Ovary (tissue), 9 donors: ENCODE measurements around the gene MACROH2A1. TPM values are rescaled to one million over a fixed set of nuclear protein-coding genes. Genes with fewer than 3 reads are reported as not detected.

Experiments used
- DNase-seq, 5 donors: peaks; one replicate each; pipeline ENCODE4 v3.0.0-alpha.2; 2019 to 2020
- H3K27ac ChIP-seq, 2 donors: fragments of 200-600 bp; one replicate each; pipeline versions ENCODE4 v1.5.1 to v1.8.0; 2019 to 2022
- H3K27me3 ChIP-seq: fragments of 200-600 bp; one replicate; pipeline ENCODE4 v1.8.0; 2022
- H3K36me3 ChIP-seq: fragments of 200-600 bp; sonication (generic); one replicate; pipeline ENCODE4 v1.5.1; 2019
- H3K4me1 ChIP-seq: one replicate; pipeline ENCODE4 v1.8.1; 2013; ENCODE audit warnings: mild to moderate bottlenecking, moderate library complexity; ENCODE audit not compliant: insufficient read depth
- H3K4me3 ChIP-seq: fragments of 200-600 bp; sonication (generic); one replicate; pipeline ENCODE4 v1.5.1; 2017
- H3K9me3 ChIP-seq, 2 donors: fragments of 200-600 bp in 1 of 2; sonication (generic) in 1 of 2; one replicate each; pipeline versions ENCODE4 v1.5.1 to v1.8.1; 2013 to 2019; ENCODE audit warnings: mild to moderate bottlenecking in 1 of 2, moderate library complexity in 1 of 2
- CTCF ChIP-seq, 3 donors: fragments of 450-650 bp in 2 of 3; fragments of 200-600 bp in 1 of 3; IDR thresholded peaks; one replicate each; pipeline versions ENCODE4 v1.5.1 to v1.8.0; 2016 to 2022; ENCODE audit warnings: antibody characterized with exemption in 3 of 3, mild to moderate bottlenecking in 1 of 3
- EP300 ChIP-seq: sonication (generic); formaldehyde crosslinking; IDR thresholded peaks from one replicate; pipeline ENCODE4 v1.6.1; 2017; ENCODE audit warnings: antibody characterized with exemption
- POLR2A ChIP-seq: fragments of 450-650 bp; IDR thresholded peaks from one replicate; pipeline ENCODE4 v1.6.1; 2017; ENCODE audit warnings: antibody characterized with exemption, mild to moderate bottlenecking, moderate library complexity
- WGBS, 3 donors: extraction: QIAGEN DNeasy Blood & Tissue Kit in 1 of 3; methylation state at CpG; one replicate each; pipeline versions ENCODE4 v1.1.5 to v1.1.7; 2013 to 2017; 5-methylcytosine and 5-hydroxymethylcytosine counted together
- intact Hi-C, 4 donors: fragments of 100-400 bp; cut with DNase I; formaldehyde crosslinking; loops; one replicate each; pipeline versions ENCODE4 v1.11.0 to v1.15.1; 2022 to 2023
- polyA plus RNA-seq, 2 donors: library from polyadenylated mRNA; stranded (reverse); fragments of 200-250 nt in 1 of 2; fragments of 350-450 nt in 1 of 2; fragmentation: Illumina TruSeq in 1 of 2; extraction: RNeasy Lipid Tissue Mini Kit (QIAGEN cat#74804) in 1 of 2; gene quantifications; one replicate each; pipeline ENCODE4 v1.2.3, GENCODE V29; 2013 to 2014
- total RNA-seq, 7 donors: library from RNA; depleted of rRNA in 2 of 7; stranded (reverse); fragments of >200 nt in 2 of 7; fragmentation: NEBNext Ultra II Directional in 3 of 7; extraction: Animal tissue kit (Norgen Biotek cat#: 25700) in 3 of 7; gene quantifications; one replicate each; pipeline versions ENCODE4 v1.1.0 to v1.2.4, GENCODE V29; 2016 to 2023
- donor health status: DM: no; HTN: no; CAD: no; lungs with moderate emphysema.
- donor health status: DM: no; HTN: no; CAD: no.
- donor health status: Bipolar disorder and iron deficiency.
- donor health status: DM: yes; HTN: yes; CAD: no.
- donor health status: DM: no; HTN: no; CAD: no.
- donor health status: DM: yes; HTN: yes; CAD: no.

MACROH2A1 gene
- total and polyA plus RNA-seq, 9 donors = 71.7 to 157 (median 102) TPM

- TF ChIP-seq POLR2A (no peak), CTCF (IDR thresholded peaks at IDR 0.05) (no peak), EP300 (no peak)
- no peak overlapping the region for H3K4me3 ChIP-seq
- H3K27me3 ChIP-seq = no peaks in the 10 kb centered on the region
- intact Hi-C loops = no loop called here
- 63 to 72% (median 70%) methylated on average over 3 of the region's 3 CpGs for WGBS, 3 donors
- DNase-seq = no peak
- H3K36me3 ChIP-seq = no peaks in the 10 kb centered on the region
- H3K4me1 ChIP-seq = peaks cover 9% of the 10 kb centered on the region
- no peak overlapping the region for H3K27ac ChIP-seq
- H3K9me3 ChIP-seq = no peaks in the 10 kb centered on the region
These were observed 16.8 kb downstream of the MACROH2A1 start for GRCh38 chr5:135382106-135382790.

- WGBS, 3 donors = 72 to 79% (median 77%) methylated on average over 7 of the region's 7 CpGs
- intact Hi-C loops = no loop called here
- TF ChIP-seq CTCF (IDR thresholded peaks at IDR 0.05) = no peak
- no peak for TF ChIP-seq EP300
- no peak for TF ChIP-seq POLR2A
- Histone ChIP-seq H3K4me3 (no peak overlapping the region), H3K27ac (no peak overlapping the region), H3K9me3 (no peaks in the 10 kb centered on the region), H3K36me3 (no peaks in the 10 kb centered on the region), H3K4me1 (peaks cover 3% of the 10 kb centered on the region), H3K27me3 (no peaks in the 10 kb centered on the region)
- DNase-seq = no peak
These were observed 19.9 kb downstream of the MACROH2A1 start for GRCh38 chr5:135379046-135379654.

GRCh38 chr5:135377751-135378680 is 21.0 kb downstream of the MACROH2A1 start:
- 73 to 78% (median 74%) methylated on average over 17 of the region's 17 CpGs for WGBS, 3 donors
- intact Hi-C loops = no loop called here
- Histone ChIP-seq H3K9me3 (no peaks in the 10 kb centered on the region), H3K27ac (no peak overlapping the region), H3K36me3 (no peaks in the 10 kb centered on the region), H3K27me3 (no peaks in the 10 kb centered on the region), H3K4me1 (peaks cover 3% of the 10 kb centered on the region), H3K4me3 (no peak overlapping the region)
- DNase-seq = no peak
- TF ChIP-seq EP300 (no peak), POLR2A (no peak), CTCF (IDR thresholded peaks at IDR 0.05) (no peak)

GRCh38 chr5:135376961-135377624 is 21.9 kb downstream of the MACROH2A1 start:
- no peak for DNase-seq
- TF ChIP-seq EP300 = no peak
- no peak for TF ChIP-seq CTCF (IDR thresholded peaks at IDR 0.05)
- no peak for TF ChIP-seq POLR2A

More at GRCh38 chr5:135376961-135377624, 21.9 kb downstream of the MACROH2A1 start:
- H3K27me3 ChIP-seq = no peaks in the 10 kb centered on the region
- H3K9me3 ChIP-seq = no peaks in the 10 kb centered on the region
- H3K36me3 ChIP-seq = no peaks in the 10 kb centered on the region
- 42 to 47% (median 45%) methylated on average over 13 of the region's 13 CpGs for WGBS, 3 donors
- H3K4me3 ChIP-seq = no peak overlapping the region
- no peak overlapping the region for H3K27ac ChIP-seq
- intact Hi-C loops = no loop called here
- H3K4me1 ChIP-seq = peaks cover 3% of the 10 kb centered on the region
